Activated naive CD4-positive, alpha-beta T cell treated with anti-CD3 and anti-CD28 coated beads, Interleukin-2, amount 50 U/mL, for 72 hours (primary cell): Measurements from ENCODE around the gene TMEM191C. TPM values are rescaled to one million over a fixed set of nuclear protein-coding genes. Genes with fewer than 3 reads are reported as not detected.
"Not testable (repeated sequence)": the region's sequence is repeated elsewhere in the genome, so short reads cannot be mapped to it uniquely, and the experiment has no call there.

Experiments used
- ATAC-seq, 2 donors: fragments of 150-1000 bp; cut with Tn5 transposase; 2 replicates each; pipeline ENCODE4 v1.10.0; 2021; ENCODE audit warnings: mild to moderate bottlenecking in 2 of 2, moderate library complexity in 2 of 2
- DNase-seq, 2 donors: peaks; one replicate each; pipeline ENCODE4 v3.0.0; 2021 to 2022; ENCODE audit warnings: low spot score in 2 of 2
- H3K27ac Mint-ChIP-seq, 2 donors: one replicate each; pipeline ENCODE4 v1.8.0; 2022; ENCODE audit warnings: mild to moderate bottlenecking in 2 of 2, mixed read lengths in 2 of 2
- H3K36me3 Mint-ChIP-seq, 2 donors: one replicate each; pipeline ENCODE4 v1.8.0; 2022; ENCODE audit warnings: mixed read lengths in 2 of 2
- H3K9me3 Mint-ChIP-seq, 2 donors: one replicate each; pipeline ENCODE4 v1.8.0; 2022; ENCODE audit warnings: mixed read lengths in 2 of 2
- total RNA-seq, 2 donors: library from RNA; stranded (reverse); gene quantifications; one replicate each; pipeline ENCODE4 v1.2.3, GENCODE V29; 2022

TMEM191C gene
- total RNA-seq, 2 donors from 2014 or later = 0.93 to 3.2 TPM

DNA sequence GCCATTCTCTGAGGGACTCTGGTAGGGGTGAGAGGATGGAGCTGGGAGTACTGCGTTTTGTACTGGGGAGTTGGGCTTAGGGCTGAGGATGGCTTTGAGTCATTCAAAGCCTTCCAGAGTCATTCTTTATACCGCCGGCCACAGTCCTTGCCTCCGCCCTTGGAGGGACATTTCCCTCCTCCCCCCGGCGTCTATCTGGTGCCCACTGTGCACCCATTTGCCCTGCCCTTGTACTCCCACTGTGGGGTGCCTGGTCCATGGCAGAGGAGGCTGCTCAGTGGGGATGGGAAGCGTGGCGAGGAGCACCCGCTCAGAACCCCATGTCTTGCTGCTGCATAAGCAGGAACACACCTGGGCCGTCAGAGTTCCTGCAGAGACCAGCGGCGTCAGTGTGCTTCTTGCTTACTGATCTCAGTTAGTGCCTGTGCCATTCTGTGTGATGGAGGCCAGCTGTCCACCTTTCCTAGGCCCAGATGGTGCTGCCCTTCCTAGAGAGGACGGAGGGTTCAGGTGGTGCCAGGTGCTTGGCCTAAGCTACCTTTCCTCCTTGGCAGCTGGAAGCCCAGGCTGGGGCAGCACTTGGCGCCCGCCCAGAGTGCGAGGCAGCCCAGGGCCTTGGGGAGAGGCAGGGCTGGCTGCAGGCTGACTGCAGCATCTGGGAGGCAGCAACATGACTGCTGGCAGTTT lies 23.3 kb upstream of the TMEM191C start:
- Mint-ChIP-seq H3K27ac (no peak overlapping the region), H3K9me3 (no peaks in the 10 kb centered on the region), H3K36me3 (no peaks in the 10 kb centered on the region)
- no peak for ATAC-seq
- peak in 1 of 2 donors; percentile 50 for DNase-seq

DNA sequence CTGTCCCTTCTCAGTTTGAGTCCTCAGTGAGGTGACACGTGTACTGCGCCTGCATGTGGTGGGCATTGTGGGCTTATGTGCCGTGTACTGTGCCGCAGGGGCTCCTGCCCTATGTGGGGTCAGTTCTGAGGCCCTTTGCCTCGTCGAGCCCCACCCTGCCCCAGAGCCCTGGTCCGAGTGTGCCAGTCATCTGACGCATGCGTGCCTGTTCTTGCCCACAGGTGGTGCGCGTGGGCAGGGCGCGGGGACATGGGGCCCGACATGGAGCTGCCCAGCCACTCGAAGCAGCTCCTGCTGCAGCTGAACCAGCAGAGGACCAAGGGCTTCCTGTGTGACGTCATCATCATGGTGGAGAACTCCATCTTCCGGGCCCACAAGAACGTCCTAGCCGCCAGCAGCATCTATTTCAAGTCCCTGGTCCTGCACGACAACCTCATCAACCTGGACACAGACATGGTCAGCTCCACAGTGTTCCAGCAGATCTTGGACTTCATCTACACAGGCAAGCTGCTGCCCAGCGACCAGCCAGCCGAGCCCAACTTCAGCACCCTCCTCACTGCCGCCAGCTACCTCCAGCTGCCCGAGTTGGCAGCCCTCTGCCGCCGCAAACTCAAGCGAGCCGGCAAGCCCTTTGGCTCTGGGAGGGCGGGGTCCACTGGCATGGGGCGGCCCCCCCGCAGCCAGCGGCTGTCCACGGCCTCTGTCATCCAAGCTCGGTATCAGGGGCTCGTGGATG lies 22.3 kb upstream of the TMEM191C start:
- no peaks in the 10 kb centered on the region for H3K36me3 Mint-ChIP-seq
- ATAC-seq = no peak

DNA sequence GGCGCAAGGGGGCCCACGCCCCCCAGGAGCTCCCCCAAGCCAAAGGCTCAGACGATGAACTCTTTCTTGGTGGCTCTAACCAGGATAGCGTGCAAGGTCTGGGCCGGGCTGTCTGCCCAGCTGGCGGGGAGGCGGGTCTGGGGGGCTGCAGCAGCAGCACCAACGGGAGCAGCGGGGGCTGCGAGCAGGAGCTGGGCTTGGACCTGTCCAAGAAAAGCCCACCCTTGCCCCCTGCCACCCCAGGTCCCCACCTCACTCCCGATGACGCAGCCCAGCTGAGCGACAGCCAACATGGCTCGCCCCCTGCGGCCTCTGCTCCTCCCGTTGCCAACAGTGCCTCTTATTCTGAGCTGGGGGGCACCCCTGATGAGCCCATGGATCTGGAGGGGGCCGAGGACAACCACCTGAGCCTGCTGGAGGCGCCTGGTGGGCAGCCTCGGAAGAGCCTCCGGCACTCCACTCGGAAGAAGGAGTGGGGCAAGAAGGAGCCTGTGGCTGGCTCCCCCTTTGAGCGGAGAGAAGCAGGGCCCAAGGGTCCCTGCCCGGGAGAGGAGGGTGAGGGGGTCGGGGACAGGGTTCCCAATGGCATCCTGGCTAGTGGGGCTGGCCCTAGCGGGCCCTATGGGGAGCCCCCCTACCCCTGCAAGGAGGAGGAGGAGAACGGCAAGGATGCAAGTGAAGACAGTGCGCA lies 21.6 kb upstream of the TMEM191C start:
- Mint-ChIP-seq H3K36me3 (no peaks in the 10 kb centered on the region), H3K27ac (peak overlapping the region in 1 of 2 donors; percentile 14), H3K9me3 (no peaks in the 10 kb centered on the region)
- ATAC-seq (no peak), DNase-seq (peak; percentile 1 to 33)

More for the DNA sequence above, 22.3 kb upstream of the TMEM191C start:
- DNase-seq = peak; percentile 1 to 37
- Mint-ChIP-seq H3K27ac (no peak overlapping the region), H3K9me3 (no peaks in the 10 kb centered on the region)

DNA sequence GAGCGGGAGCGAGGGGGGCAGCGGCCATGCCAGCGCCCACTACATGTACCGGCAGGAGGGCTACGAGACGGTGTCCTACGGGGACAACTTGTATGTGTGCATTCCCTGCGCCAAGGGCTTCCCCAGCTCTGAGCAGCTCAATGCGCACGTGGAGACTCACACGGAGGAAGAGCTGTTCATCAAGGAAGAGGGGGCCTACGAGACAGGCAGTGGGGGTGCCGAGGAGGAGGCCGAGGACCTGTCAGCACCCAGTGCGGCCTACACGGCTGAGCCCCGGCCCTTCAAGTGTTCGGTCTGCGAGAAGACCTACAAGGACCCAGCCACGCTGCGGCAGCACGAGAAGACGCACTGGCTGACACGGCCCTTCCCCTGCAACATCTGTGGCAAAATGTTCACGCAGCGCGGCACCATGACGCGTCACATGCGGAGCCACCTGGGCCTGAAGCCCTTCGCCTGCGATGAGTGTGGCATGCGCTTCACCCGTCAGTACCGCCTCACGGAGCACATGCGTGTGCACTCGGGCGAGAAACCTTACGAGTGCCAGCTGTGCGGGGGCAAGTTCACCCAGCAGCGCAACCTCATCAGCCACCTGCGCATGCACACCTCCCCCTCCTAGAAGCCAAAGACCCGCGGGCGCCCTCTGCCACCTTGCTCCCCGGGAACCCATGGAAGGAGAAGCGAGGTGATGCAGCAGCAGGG lies 20.9 kb upstream of the TMEM191C start:
- ATAC-seq (no peak), DNase-seq (peak; percentile 1 to 39)
- peak overlapping the region in 1 of 2 donors; percentile 14 for H3K27ac Mint-ChIP-seq

DNA sequence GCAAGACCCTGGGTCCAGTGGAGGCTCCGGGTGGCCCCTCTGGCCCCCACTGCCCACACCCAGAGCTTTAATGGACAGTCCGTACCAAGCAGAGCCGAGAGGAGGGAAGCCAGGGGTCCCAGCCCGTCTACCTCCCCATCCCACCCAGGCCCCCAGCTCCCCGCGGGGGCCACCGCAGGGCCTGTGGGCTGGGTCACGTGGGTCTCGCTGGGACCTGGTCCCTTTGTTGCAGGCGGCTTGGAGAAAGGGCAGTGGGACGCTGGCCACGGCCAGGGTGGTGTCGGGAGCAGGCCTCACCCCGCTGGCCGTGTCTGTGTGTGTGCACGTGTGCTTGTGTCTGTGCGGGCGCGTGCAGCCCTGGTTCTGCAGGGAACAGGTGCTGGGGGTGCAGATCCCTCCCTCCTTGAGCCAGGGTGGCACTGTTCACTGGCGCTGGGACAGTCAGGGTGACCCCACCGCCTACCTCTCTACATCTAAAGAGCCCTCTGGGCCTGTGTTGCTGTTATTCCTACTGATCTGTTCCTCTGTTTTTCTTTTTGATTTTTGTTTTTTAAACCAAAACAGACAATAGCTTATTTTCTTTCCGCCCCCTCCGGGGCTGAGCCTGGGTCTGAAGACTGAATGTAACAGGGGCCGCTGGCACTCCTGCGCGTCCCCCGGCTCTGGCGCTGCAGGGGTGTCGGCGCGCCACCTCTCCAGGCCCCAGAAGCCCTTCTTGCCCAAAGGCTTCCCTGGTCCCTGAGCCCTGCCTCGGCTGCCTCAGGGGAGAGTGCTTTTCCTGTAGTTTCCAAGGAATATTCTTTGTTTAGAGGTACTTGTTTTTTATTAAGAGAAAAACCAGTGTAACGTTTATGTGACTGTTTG lies 20.1 kb upstream of the TMEM191C start:
- Mint-ChIP-seq H3K27ac (no peak overlapping the region), H3K9me3 (no peaks in the 10 kb centered on the region), H3K36me3 (no peaks in the 10 kb centered on the region)
- ATAC-seq = no peak
- peak in 1 of 2 donors; percentile 50 for DNase-seq

More for the DNA sequence above, 20.9 kb upstream of the TMEM191C start:
- no peaks in the 10 kb centered on the region for H3K9me3 Mint-ChIP-seq
- no peaks in the 10 kb centered on the region for H3K36me3 Mint-ChIP-seq

DNA sequence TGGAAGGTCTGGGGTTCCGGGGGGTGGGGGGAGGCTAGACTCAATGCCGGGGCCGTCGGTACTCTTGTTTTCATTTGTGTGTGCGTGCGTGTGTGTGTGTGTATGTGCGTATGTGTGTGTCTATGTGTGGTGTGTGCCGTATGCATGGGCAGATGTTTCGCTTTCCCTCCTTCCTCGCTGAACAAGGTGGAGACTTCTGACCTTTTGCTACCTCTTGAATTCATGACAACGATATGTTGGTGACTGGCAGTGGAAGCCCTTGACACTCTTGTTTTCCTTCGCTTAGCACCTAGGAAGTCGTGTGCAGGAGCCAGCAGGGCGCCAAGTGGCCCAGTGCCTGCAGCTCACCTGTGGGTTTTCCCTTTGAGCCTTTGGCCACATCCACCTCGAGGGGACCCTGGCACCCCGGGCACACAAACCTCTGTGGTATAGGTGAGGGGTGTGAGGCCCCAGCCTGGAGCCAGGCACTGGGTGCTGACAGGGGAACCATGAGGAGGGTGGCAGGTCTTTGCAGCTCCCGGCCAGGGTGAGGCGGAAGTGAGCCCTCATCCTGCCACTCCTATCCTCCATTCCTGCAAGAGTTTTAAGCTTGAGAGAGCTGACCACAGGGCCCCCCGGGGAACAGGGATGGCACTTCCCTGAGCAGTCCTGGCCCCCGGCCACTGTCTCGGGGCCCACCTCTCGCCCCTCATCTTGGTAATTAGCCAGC lies 19.3 kb upstream of the TMEM191C start:
- H3K27ac Mint-ChIP-seq = peak overlapping the region in 1 of 2 donors; percentile 84
- DNase-seq = peak; percentile 2 to 47
- no peaks in the 10 kb centered on the region for H3K9me3 Mint-ChIP-seq
- no peak for ATAC-seq
- no peaks in the 10 kb centered on the region for H3K36me3 Mint-ChIP-seq

DNA sequence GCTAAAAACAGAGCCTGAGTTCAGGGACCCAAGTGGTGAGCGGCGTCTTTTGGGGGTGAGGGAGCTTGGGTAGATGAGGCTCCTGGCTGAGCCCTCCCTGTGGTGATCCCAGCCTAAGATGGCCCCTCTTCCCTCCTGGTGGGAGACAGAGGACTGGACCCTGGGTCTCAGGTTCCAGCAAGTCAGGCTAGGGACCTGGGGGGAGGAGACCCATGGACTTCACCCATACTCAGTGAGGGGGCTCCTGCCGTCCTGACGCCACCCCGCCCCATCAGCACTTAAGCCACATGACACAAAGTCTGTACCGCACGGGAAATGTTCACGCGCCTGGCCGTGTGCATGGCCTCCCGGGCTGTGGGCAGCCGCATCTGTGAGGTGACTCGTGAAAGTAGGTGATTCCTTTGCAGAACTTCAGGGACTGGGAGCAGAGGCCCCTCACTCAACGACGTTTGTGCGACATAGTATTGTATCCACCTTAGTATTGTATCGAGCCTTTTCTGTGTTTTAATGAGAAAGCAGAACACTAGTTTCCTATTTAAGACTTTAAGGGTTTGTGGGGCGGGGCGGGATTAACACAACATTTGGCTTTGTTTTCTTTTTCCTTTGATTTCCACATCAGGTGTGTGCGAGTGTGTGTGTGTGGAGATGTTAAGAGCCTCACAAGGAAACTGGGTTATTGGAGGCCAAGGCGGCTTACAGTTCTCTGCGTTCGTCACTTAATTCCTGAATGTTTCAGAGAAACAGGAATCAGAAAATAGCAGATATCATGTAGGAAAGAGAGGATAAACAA lies 18.4 kb upstream of the TMEM191C start:
- ATAC-seq (no peak), DNase-seq (peak in 1 of 2 donors; percentile 37)
- H3K9me3 Mint-ChIP-seq = no peaks in the 10 kb centered on the region
- no peak overlapping the region for H3K27ac Mint-ChIP-seq
- no peaks in the 10 kb centered on the region for H3K36me3 Mint-ChIP-seq

DNA sequence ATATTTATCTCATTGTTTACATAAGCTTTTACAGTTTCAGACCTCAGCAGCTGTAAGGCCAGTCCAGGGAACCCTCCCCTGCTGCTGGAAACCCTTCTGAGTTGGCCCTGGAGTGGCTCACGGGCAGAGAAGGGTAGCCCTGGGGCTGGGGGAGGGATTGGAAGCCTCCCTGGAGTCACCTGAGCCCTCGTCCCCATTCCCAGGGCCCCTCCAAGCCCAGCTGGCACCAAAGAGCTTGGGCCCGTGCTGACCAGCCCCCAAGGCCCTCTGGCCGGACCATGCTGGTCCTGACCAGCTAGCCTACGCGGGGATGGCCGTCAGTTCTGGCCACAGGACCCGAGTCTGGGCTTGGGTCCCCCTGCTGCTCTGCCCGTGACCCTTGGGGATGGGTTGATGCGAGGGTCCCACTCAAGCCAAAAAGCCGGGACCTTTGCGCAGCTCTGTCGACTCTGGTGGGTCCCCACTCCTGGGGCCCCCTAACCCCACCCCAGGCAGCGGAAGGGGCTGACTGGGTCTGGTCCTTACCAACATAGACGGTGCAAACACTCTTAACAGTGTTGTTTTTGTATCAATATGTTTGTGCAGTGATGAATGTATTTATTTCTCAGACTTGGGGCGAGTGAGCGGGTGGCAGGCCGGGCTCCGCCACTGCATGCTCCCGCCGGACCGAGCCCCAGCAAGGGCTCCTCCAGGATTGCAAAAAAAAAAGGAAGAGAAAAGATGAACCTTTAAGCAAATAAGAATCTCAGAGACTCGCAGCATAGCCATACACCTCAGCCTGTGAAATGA lies 17.5 kb upstream of the TMEM191C start:
- no peaks in the 10 kb centered on the region for H3K36me3 Mint-ChIP-seq
- ATAC-seq = no peak
- H3K9me3 Mint-ChIP-seq = no peaks in the 10 kb centered on the region
- DNase-seq = peak; percentile 1 to 50
- no peak overlapping the region for H3K27ac Mint-ChIP-seq

DNA sequence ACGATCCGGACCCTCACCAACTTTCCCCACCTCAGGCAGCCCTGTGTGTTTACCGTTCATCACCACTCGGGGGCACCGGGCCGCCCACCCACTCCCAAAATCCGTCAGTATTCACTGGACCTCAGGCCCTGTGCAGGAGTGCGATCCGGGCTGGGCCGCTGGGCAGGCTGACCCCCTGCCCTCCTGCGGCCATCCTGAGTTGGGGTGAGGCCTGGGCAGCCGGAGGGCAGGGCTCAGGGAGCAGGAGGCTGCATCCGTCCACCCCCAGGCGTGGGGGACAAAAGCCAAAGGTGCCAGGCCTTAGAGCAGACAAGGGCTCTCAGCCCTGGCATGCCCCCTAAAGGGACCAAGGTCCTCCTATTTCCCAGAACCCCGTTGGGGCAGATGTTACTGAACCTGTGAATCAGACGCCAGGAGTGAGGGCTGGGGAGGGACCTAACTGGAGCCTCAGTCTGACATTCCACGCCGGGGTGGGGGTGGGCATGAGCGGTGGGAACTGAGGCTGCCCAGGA lies 16.8 kb upstream of the TMEM191C start:
- no peaks in the 10 kb centered on the region for H3K9me3 Mint-ChIP-seq
- no peak for ATAC-seq
- peak; percentile 0 to 39 for DNase-seq
- no peak overlapping the region for H3K27ac Mint-ChIP-seq
- H3K36me3 Mint-ChIP-seq = no peaks in the 10 kb centered on the region

DNA sequence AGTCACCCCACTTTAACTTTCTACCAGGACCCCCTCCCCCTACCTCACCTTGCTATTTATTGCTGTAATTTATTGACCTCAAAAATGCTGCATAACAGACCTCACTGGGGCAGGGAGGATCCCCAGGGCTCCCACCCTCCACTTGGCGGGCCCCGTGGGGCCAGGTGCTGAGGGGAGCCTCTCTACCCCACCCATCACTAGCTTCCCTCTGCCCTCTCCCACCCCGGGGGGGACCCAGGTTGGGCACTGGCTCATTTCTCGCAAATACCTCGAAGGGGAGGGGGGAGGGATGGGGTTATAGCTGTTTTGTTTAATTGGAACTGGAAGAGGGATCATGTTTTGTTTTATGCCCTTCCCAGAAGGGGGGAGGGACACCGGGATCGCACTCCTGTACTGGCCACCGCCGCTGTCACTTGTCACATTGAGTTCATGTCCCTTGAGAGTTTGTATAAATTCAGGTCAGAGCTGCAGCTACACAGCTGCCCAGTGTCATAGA lies 16.3 kb upstream of the TMEM191C start:
- H3K27ac Mint-ChIP-seq = no peak overlapping the region
- H3K9me3 Mint-ChIP-seq = no peaks in the 10 kb centered on the region
- DNase-seq (no peak), ATAC-seq (no peak)
- no peaks in the 10 kb centered on the region for H3K36me3 Mint-ChIP-seq

DNA sequence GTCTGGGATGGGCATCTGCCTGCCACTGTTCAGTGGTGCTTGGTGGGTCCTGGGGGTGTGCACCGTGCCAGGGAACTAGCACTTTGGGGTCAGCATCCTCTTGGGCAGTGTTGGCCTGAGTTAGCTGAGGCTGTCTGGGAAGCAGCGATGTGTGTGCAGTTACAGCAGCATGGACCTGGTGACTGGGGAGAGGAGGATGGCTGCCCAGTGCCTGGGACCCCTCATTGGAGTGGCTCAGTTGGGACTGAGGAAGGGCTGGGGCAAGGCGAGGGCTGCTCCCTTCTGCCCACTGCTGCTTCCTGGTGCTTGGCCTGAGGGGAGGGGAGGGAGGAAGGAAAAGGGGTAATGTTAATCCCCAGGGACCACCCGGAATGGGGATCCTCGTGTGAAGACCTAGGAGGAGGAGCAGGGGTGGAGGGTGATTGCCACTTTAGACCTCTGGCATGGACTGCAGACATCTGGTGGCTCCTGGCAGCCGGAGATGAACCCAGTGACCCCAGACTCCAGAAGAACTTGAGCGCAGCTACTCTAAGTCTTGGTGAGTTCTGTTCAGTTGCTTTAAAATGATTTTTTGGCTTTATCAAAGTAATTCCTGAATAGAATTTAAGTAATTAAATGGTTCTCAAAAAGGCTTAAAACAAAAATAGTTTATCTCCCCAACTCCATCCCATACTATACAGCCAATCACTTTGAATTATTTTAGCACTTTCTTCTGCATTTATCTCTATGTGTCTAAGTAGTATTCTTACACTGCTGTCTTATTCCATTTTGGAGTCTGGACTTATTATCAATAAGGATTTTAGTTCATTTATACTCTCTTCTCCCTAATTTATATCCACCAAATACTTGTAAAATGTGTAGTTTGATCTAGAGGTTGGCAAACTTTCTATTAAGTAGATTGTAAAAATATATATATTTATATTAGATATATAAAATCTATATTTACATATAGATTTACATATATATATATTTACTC lies 15.4 kb upstream of the TMEM191C start:
- DNase-seq (peak in 1 of 2 donors; percentile 33), ATAC-seq (no peak)
- Mint-ChIP-seq H3K9me3 (no peaks in the 10 kb centered on the region), H3K27ac (peak overlapping the region in 1 of 2 donors; percentile 55), H3K36me3 (no peaks in the 10 kb centered on the region)

DNA sequence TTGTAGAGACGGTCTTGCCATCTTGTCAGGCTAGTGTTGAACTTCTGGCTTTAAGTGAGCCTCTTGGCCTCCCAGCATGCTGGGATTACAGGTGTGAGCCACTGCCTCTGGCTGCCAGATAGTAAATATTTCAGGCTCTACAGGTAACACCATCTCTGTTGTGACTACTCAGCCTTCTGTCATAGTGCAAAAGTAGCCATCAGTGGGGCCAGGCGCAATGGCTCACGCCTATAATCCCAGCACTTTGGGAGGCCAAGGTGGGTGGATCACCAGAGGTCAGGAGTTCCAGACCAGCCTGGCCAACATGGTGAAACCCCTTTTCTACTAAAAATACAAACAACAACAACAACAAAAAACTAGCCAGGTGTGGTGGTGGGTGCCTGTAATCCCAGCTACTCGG lies 14.5 kb upstream of the TMEM191C start:
- not testable (repeated sequence) for H3K36me3 Mint-ChIP-seq, ATAC-seq, H3K27ac Mint-ChIP-seq, DNase-seq, H3K9me3 Mint-ChIP-seq

DNA sequence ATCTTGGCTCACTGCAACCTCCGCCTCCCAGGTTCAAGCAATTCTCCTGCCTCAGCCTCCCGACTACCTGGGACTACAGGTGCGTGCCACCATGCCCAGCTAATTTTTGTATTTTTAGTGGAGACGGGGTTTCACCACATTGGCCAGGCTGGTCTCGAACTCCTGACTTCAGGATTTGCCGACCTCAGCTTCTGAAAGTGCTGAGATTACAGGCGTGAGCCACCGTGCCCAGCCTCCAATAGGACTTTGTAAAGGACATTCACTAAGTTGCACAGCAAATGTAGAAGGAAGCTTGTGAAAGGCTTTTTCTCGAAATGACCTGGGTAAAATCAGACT lies 12.2 kb upstream of the TMEM191C start:
- H3K9me3 Mint-ChIP-seq, H3K27ac Mint-ChIP-seq: not testable (repeated sequence)

More for the DNA sequence above, 12.2 kb upstream of the TMEM191C start:
- DNase-seq, ATAC-seq, H3K36me3 Mint-ChIP-seq: not testable (repeated sequence)
